Aorta (tissue), 5 donors: ENCODE results near the gene PHIP. TPM values are rescaled to one million over a fixed set of nuclear protein-coding genes. Genes with fewer than 3 reads are reported as not detected.

Experiments used
- ATAC-seq: fragments of 200-7000 bp; cut with Tn5 transposase; one replicate; pipeline ENCODE4 v1.9.1; 2022; ENCODE audit warnings: moderate library complexity; ENCODE audit not compliant: low FRiP score
- DNase-seq, 2 donors: peaks; one replicate each; pipeline ENCODE4 v3.0.0-alpha.2; 2020
- H3K27ac ChIP-seq, 2 donors: one replicate each; pipeline ENCODE4 v1.5.1; 2013; ENCODE audit warnings: low read length in 2 of 2, mild to moderate bottlenecking in 2 of 2, moderate library complexity in 2 of 2, control low read depth in 1 of 2, inconsistent platforms in 1 of 2, low read depth in 1 of 2
- H3K27me3 ChIP-seq, 2 donors: one replicate each; pipeline ENCODE4 v1.6.1; 2013; ENCODE audit warnings: control low read depth in 1 of 2, low read length in 1 of 2, mild to moderate bottlenecking in 1 of 2, moderate library complexity in 1 of 2; ENCODE audit not compliant: insufficient read depth in 2 of 2, control insufficient read depth in 1 of 2
- H3K36me3 ChIP-seq, 2 donors: one replicate each; pipeline ENCODE4 v1.6.1; 2013; ENCODE audit warnings: control low read depth in 1 of 2, low read length in 1 of 2, mild to moderate bottlenecking in 1 of 2; ENCODE audit not compliant: insufficient read depth in 2 of 2, control insufficient read depth in 1 of 2
- H3K4me1 ChIP-seq, 2 donors: one replicate each; pipeline ENCODE4 v1.6.1; 2013; ENCODE audit warnings: low read length in 2 of 2, control low read depth in 1 of 2, mild to moderate bottlenecking in 1 of 2, moderate library complexity in 1 of 2; ENCODE audit not compliant: insufficient read depth in 2 of 2, control insufficient read depth in 1 of 2
- H3K4me3 ChIP-seq, 2 donors: one replicate each; pipeline ENCODE4 v1.5.1; 2013; ENCODE audit warnings: low read length in 2 of 2, control low read depth in 1 of 2, mild to moderate bottlenecking in 1 of 2
- H3K9me3 ChIP-seq: one replicate; pipeline ENCODE4 v1.6.1; 2013; ENCODE audit warnings: mild to moderate bottlenecking, low read length; ENCODE audit not compliant: control insufficient read depth
- WGBS, 2 donors: extraction: QIAGEN DNeasy Blood & Tissue Kit; methylation state at CpG; one replicate each; pipeline ENCODE4 v1.1.7; 2013; 5-methylcytosine and 5-hydroxymethylcytosine counted together
- intact Hi-C, 2 donors: fragments of 100-400 bp; cut with DNase I; formaldehyde crosslinking; loops; one replicate each; pipeline versions ENCODE4 v1.14.2 to v1.15.0; 2022
- polyA plus RNA-seq, 2 donors: library from polyadenylated mRNA; stranded (reverse); fragments of 200-250 nt; gene quantifications; one replicate each; pipeline ENCODE4 v1.2.3, GENCODE V29; 2013
- total RNA-seq, 2 donors: library from RNA; stranded (reverse); fragmentation: NEBNext Ultra II Directional; extraction: Animal tissue kit (Norgen Biotek cat#: 25700); gene quantifications; one replicate each; pipeline ENCODE4 v1.2.1, GENCODE V29; 2021
- donor health status: healthy with polysubstance abuse.
- donor health status: Bipolar disorder and iron deficiency.
- donor health status: DM: no; HTN: no; CAD: no.
- donor health status: DM: no; HTN: no; CAD: no.
- donor health status: DM: yes; HTN: yes; CAD: no.

PHIP gene
- total and polyA plus RNA-seq, 4 donors, result 2.9 to 38.0 (median 21.0) TPM

- no peaks in the 10 kb centered on the region for H3K4me1 ChIP-seq
- intact Hi-C loops, result loop anchor here in 1 of 2 donors (10.0 kb wide), 2 partner anchors 458 to 1612 kb away; partner anchors contain the start of genes HTR1B and LCA5
- 1% methylated on average over 59 to 79 of the region's 79 CpGs for WGBS, 2 donors
Measured at GRCh38 chr6:79076782-79077641, 1.0 kb downstream of the PHIP start.

GRCh38 chr6:79076160-79076559 is 1.9 kb downstream of the PHIP start:
- Histone ChIP-seq H3K4me1 (no peaks in the 10 kb centered on the region), H3K36me3 (no peaks in the 10 kb centered on the region), H3K4me3 (peak overlapping the region in 1 of 2 donors; percentile 89), H3K9me3 (no peaks in the 10 kb centered on the region), H3K27me3 (no peaks in the 10 kb centered on the region), H3K27ac (no peak overlapping the region)
- intact Hi-C loops, result loop anchor here in 1 of 2 donors (10.0 kb wide), 2 partner anchors 459 to 1611 kb away; partner anchors contain the start of genes HTR1B and LCA5
- 7 to 9% methylated on average over 5 of the region's 5 CpGs for WGBS, 2 donors
- no peak for DNase-seq
- no peak for ATAC-seq

More at GRCh38 chr6:79076782-79077641, 1.0 kb downstream of the PHIP start:
- Histone ChIP-seq H3K9me3 (no peaks in the 10 kb centered on the region), H3K27ac (peak overlapping the region; percentile 72 to 87), H3K36me3 (no peaks in the 10 kb centered on the region), H3K4me3 (peak overlapping the region; percentile 97 to 100), H3K27me3 (no peaks in the 10 kb centered on the region)
- ATAC-seq (peak; percentile 91), DNase-seq (peak; percentile 94 to 97)

- Histone ChIP-seq H3K36me3 (no peaks in the 10 kb centered on the region), H3K4me1 (no peaks in the 10 kb centered on the region), H3K9me3 (no peaks in the 10 kb centered on the region), H3K4me3 (no peak overlapping the region), H3K27ac (no peak overlapping the region), H3K27me3 (no peaks in the 10 kb centered on the region)
- intact Hi-C loops, result loop anchor here in 1 of 2 donors (10.0 kb wide), 2 partner anchors 461 to 1609 kb away; partner anchors contain the start of genes HTR1B and LCA5
- no peak for DNase-seq
- 92 to 94% methylated on average over 1 of the region's 1 CpG for WGBS, 2 donors
- no peak for ATAC-seq
Measured at GRCh38 chr6:79073888-79074287, 4.2 kb downstream of the PHIP start.

GRCh38 chr6:79072640-79073181 is 5.3 kb downstream of the PHIP start:
- Histone ChIP-seq H3K36me3 (no peaks in the 10 kb centered on the region), H3K4me1 (peaks cover 0 to 3% of the 10 kb centered on the region in 2 donors), H3K27ac (no peak overlapping the region), H3K9me3 (no peaks in the 10 kb centered on the region), H3K4me3 (no peak overlapping the region), H3K27me3 (no peaks in the 10 kb centered on the region)
- intact Hi-C loops, result loop anchor here in 1 of 2 donors (10.0 kb wide), 2 partner anchors 462 to 1608 kb away; partner anchors contain the start of genes HTR1B and LCA5
- DNase-seq (no peak), ATAC-seq (no peak)
- 82 to 86% methylated on average over 3 of the region's 3 CpGs for WGBS, 2 donors

- peaks cover 2 to 3% of the 10 kb centered on the region in 2 donors for H3K4me1 ChIP-seq
Measured at GRCh38 chr6:79071547-79071946, 6.5 kb downstream of the PHIP start.

GRCh38 chr6:79070206-79070825 is 7.7 kb downstream of the PHIP start:
- H3K9me3 ChIP-seq, result no peaks in the 10 kb centered on the region
- WGBS, 2 donors, result 26 to 28% methylated on average over 5 of the region's 5 CpGs
- H3K27ac ChIP-seq, result no peak overlapping the region
- H3K36me3 ChIP-seq, result no peaks in the 10 kb centered on the region
- ATAC-seq (no peak), DNase-seq (no peak)
- intact Hi-C loops, result loop anchor here in 1 of 2 donors (10.0 kb wide), 2 partner anchors 464 to 1606 kb away; partner anchors contain the start of genes HTR1B and LCA5
- no peaks in the 10 kb centered on the region for H3K27me3 ChIP-seq
- H3K4me3 ChIP-seq, result no peak overlapping the region
- peaks cover 2 to 5% of the 10 kb centered on the region in 2 donors for H3K4me1 ChIP-seq

More at GRCh38 chr6:79071547-79071946, 6.5 kb downstream of the PHIP start:
- intact Hi-C loops, result loop anchor here in 1 of 2 donors (10.0 kb wide), 2 partner anchors 463 to 1607 kb away; partner anchors contain the start of genes HTR1B and LCA5
- no peaks in the 10 kb centered on the region for H3K27me3 ChIP-seq
- H3K4me3 ChIP-seq, result no peak overlapping the region
- ATAC-seq, result no peak
- H3K9me3 ChIP-seq, result no peaks in the 10 kb centered on the region
- H3K36me3 ChIP-seq, result no peaks in the 10 kb centered on the region
- DNase-seq, result no peak
- no peak overlapping the region for H3K27ac ChIP-seq

- H3K36me3 ChIP-seq, result no peaks in the 10 kb centered on the region
- H3K9me3 ChIP-seq, result no peaks in the 10 kb centered on the region
- WGBS, 2 donors, result 89 to 90% methylated on average over 4 of the region's 4 CpGs
- no peaks in the 10 kb centered on the region for H3K27me3 ChIP-seq
- H3K4me1 ChIP-seq, result peaks cover 5 to 8% of the 10 kb centered on the region in 2 donors
- DNase-seq (no peak), ATAC-seq (no peak)
- no peak overlapping the region for H3K4me3 ChIP-seq
- no peak overlapping the region for H3K27ac ChIP-seq
- intact Hi-C loops, result no loop called here
Measured at GRCh38 chr6:79066828-79067227, 11.2 kb downstream of the PHIP start.

GRCh38 chr6:79066330-79066729 is 11.7 kb downstream of the PHIP start:
- intact Hi-C loops, result no loop called here
- no peak overlapping the region for H3K4me3 ChIP-seq
- no peak for DNase-seq
- no peak overlapping the region for H3K27ac ChIP-seq
- H3K27me3 ChIP-seq, result no peaks in the 10 kb centered on the region
- no peaks in the 10 kb centered on the region for H3K36me3 ChIP-seq
- ATAC-seq, result no peak
- H3K4me1 ChIP-seq, result peaks cover 5 to 8% of the 10 kb centered on the region in 2 donors
- H3K9me3 ChIP-seq, result no peaks in the 10 kb centered on the region
